Measurements from ENCODE around the gene CPXM1. TPM values are rescaled to one million over a fixed set of nuclear protein-coding genes. Genes with fewer than 3 reads are reported as not detected.

Gene CPXM1
- total and polyA plus RNA-seq, 2 experiments from 2014 or later: 0.08 TPM; not detected in 1

GRCh38 chr20:2806351-2806701 lies 5.9 kb upstream of the CPXM1 start:
- Histone ChIP-seq H3K79me2 (ENCODE audit: insufficient read depth) (no peaks in the 10 kb centered on the region), H3K9ac (no peak overlapping the region), H4K20me1 (ENCODE audit: insufficient read depth) (no peaks in the 10 kb centered on the region), H3K4me3 (no peak overlapping the region), H2AFZ (no peak overlapping the region), H3K4me1 (ENCODE audit: insufficient read depth) (no peaks in the 10 kb centered on the region), H3K27ac (no peak overlapping the region), H3K4me2 (ENCODE audit: unreplicated experiment) (no peak overlapping the region), H3K9me3 (ENCODE audit: low read depth) (peaks cover under 1% of the 10 kb centered on the region), H3K36me3 (ENCODE audit: low read depth) (no peaks in the 10 kb centered on the region), H3K27me3 (replicated peaks; ENCODE audit: insufficient read depth) (peaks cover 71% of the 10 kb centered on the region), H3K9me2 (ENCODE audit: insufficient read depth) (no peaks in the 10 kb centered on the region), H3F3A (ENCODE audit: insufficient read depth) (no peaks in the 10 kb centered on the region)
- TF ChIP-seq EZH2phosphoT487 (IDR thresholded peaks at IDR 0.05; ENCODE audit: insufficient read depth, low read depth) (no peak), EZH2 (IDR thresholded peaks at IDR 0.05; ENCODE audit: insufficient read depth, poor library complexity, severe bottlenecking) (no peak)
- in situ Hi-C loops (cut with MboI): no loop called here
- WGBS, 2 experiments (ENCODE audit: low coverage in 1 of 2, low lambda C conversion rate in 2 of 2, missing lambda C conversion rate in 2 of 2): 43% methylated on average over 4 of the region's 4 CpGs
- no peak for DNase-seq

DNA sequence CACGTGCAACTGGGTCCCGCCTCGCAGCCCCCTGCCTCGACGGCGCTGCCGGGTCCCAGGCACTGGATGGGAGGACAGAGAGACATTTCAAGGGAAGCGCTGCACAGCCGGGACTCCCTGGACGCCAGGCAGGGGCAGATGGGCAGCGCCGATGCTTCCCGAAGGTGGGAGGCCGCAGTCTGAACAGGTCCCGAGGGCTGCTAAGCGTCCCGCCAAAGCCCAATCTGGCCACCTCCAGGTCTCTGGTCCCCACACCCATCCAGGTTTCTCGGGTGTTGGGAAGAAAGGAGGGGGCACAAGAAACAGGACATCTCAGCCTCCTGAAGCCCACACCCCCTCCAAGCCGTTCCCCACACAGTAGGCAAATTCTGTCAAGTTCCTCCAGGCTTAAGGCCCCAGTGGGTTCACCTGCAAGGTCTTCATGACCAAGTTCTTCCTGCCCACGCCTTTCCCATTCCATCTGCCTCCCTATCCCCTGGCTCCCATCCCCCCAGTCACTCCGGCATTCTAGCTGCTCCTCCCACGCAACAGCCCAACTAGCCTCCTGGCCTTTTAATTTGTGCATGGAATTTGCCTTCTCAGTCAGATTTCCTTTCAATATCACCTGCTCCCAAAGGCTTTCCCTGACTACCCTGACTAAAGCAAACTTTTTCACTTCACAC lies 5.4 kb upstream of the CPXM1 start:
- Histone ChIP-seq H3F3A (ENCODE audit: insufficient read depth) (no peaks in the 10 kb centered on the region), H3K36me3 (ENCODE audit: low read depth) (no peaks in the 10 kb centered on the region), H4K20me1 (ENCODE audit: insufficient read depth) (no peaks in the 10 kb centered on the region), H3K9me2 (ENCODE audit: insufficient read depth) (no peaks in the 10 kb centered on the region), H2AFZ (no peak overlapping the region), H3K27ac (no peak overlapping the region), H3K9me3 (ENCODE audit: low read depth) (no peaks in the 10 kb centered on the region), H3K4me1 (ENCODE audit: insufficient read depth) (no peaks in the 10 kb centered on the region), H3K4me2 (ENCODE audit: unreplicated experiment) (no peak overlapping the region), H3K4me3 (no peak overlapping the region), H3K9ac (no peak overlapping the region), H3K27me3 (replicated peaks; ENCODE audit: insufficient read depth) (peaks cover 76% of the 10 kb centered on the region), H3K79me2 (ENCODE audit: insufficient read depth) (no peaks in the 10 kb centered on the region)
- WGBS, 2 experiments (ENCODE audit: low coverage in 1 of 2, low lambda C conversion rate in 2 of 2, missing lambda C conversion rate in 2 of 2): 23 to 27% methylated on average over 20 to 22 of the region's 22 CpGs
- no peak for DNase-seq
- no peak for TF ChIP-seq EZH2 (IDR thresholded peaks at IDR 0.05; ENCODE audit: insufficient read depth, poor library complexity, severe bottlenecking)
- in situ Hi-C loops (cut with MboI): no loop called here

- Histone ChIP-seq H4K20me1 (ENCODE audit: insufficient read depth) (no peaks in the 10 kb centered on the region), H2AFZ (no peak overlapping the region), H3K4me3 (no peak overlapping the region), H3K27me3 (replicated peaks; ENCODE audit: insufficient read depth) (peaks cover 81% of the 10 kb centered on the region), H3K36me3 (ENCODE audit: low read depth) (no peaks in the 10 kb centered on the region), H3K79me2 (ENCODE audit: insufficient read depth) (no peaks in the 10 kb centered on the region), H3F3A (ENCODE audit: insufficient read depth) (no peaks in the 10 kb centered on the region), H3K4me1 (ENCODE audit: insufficient read depth) (no peaks in the 10 kb centered on the region), H3K27ac (no peak overlapping the region), H3K9me2 (ENCODE audit: insufficient read depth) (no peaks in the 10 kb centered on the region), H3K9ac (no peak overlapping the region), H3K9me3 (ENCODE audit: low read depth) (no peaks in the 10 kb centered on the region), H3K4me2 (ENCODE audit: unreplicated experiment) (no peak overlapping the region)
- peak; percentile 52 for DNase-seq
- WGBS, 2 experiments (ENCODE audit: low coverage in 1 of 2, low lambda C conversion rate in 2 of 2, missing lambda C conversion rate in 2 of 2): 9 to 10% methylated on average over 33 to 49 of the region's 49 CpGs
- in situ Hi-C loops (cut with MboI): no loop called here
- TF ChIP-seq EZH2phosphoT487 (IDR thresholded peaks at IDR 0.05; ENCODE audit: insufficient read depth, low read depth) (no peak), EZH2 (IDR thresholded peaks at IDR 0.05; ENCODE audit: insufficient read depth, poor library complexity, severe bottlenecking) (no peak)
Observed at GRCh38 chr20:2804852-2805688, 4.6 kb upstream of the CPXM1 start.

- Histone ChIP-seq H3K9me2 (ENCODE audit: insufficient read depth) (no peaks in the 10 kb centered on the region), H3K27me3 (replicated peaks; ENCODE audit: insufficient read depth) (peaks cover 89% of the 10 kb centered on the region), H3K9me3 (ENCODE audit: low read depth) (no peaks in the 10 kb centered on the region), H2AFZ (no peak overlapping the region), H3K4me2 (ENCODE audit: unreplicated experiment) (no peak overlapping the region), H3K36me3 (ENCODE audit: low read depth) (no peaks in the 10 kb centered on the region), H3K79me2 (ENCODE audit: insufficient read depth) (no peaks in the 10 kb centered on the region), H4K20me1 (ENCODE audit: insufficient read depth) (no peaks in the 10 kb centered on the region), H3K9ac (no peak overlapping the region), H3F3A (ENCODE audit: insufficient read depth) (no peaks in the 10 kb centered on the region), H3K4me1 (ENCODE audit: insufficient read depth) (no peaks in the 10 kb centered on the region), H3K4me3 (no peak overlapping the region), H3K27ac (no peak overlapping the region)
- no peak for DNase-seq
- in situ Hi-C loops (cut with MboI): no loop called here
- WGBS, 2 experiments (ENCODE audit: low coverage in 1 of 2, low lambda C conversion rate in 2 of 2, missing lambda C conversion rate in 2 of 2): 64% methylated on average over 15 to 16 of the region's 16 CpGs
- TF ChIP-seq EZH2 (IDR thresholded peaks at IDR 0.05; ENCODE audit: insufficient read depth, poor library complexity, severe bottlenecking): no peak
- no peak for TF ChIP-seq EZH2phosphoT487 (IDR thresholded peaks at IDR 0.05; ENCODE audit: insufficient read depth, low read depth)
Observed at GRCh38 chr20:2804041-2804828, 3.8 kb upstream of the CPXM1 start.
